ENCODE results near the gene NHERF1. TPM values are rescaled to one million over a fixed set of nuclear protein-coding genes. Genes with fewer than 3 reads are reported as not detected.

The NHERF1 gene
- total and polyA plus RNA-seq, 2 of the 13 experiments (the other 11 are each of a cell fraction or from before 2014, with no cell fraction given) = 169 to 269 TPM

DNA sequence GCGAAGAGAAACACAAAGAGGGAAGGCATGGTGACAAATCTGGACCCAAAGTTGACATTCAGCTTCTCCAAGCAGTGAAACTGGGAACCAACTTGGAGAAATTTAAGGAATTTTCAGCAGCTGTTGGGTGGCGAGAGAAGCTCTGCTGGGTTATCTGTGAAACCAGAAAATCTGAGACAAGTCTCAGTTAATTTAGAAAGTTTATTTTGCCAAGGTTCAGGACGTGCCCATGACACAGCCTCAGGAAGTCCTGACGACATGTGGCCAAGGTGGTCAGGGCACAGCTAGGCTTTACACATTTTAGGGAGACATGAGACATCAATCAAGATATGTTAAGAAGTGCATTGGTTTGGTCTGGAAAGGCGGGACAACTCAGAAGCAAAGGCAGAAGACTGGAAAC is 24.5 kb upstream of the NHERF1 start:
- H3K9me3 ChIP-seq (ENCODE audit: low read length) = peaks cover 8% of the 10 kb centered on the region; the same call in 1 of the 2 replicates
- H3K27me3 ChIP-seq (ENCODE audit: control insufficient read depth in 1 of 2, insufficient read depth in 2 of 2, low read length in 2 of 2) = peaks cover 2 to 4% of the 10 kb centered on the region in 2 experiments; a peak in 2 of 5 replicates
- WGBS (ENCODE audit: low lambda C conversion rate) = 44% methylated on average over 5 of the region's 5 CpGs
- BruUV-seq (replicated peaks) = no TSS peak
- no peaks in the 10 kb centered on the region for H3K36me3 ChIP-seq (replicated peaks in 1 of 2; ENCODE audit: control insufficient read depth in 1 of 2, insufficient read depth in 2 of 2, low read length in 2 of 2)
- ATAC-seq = no peak
- no peaks in the 10 kb centered on the region for H3K4me1 ChIP-seq (ENCODE audit: insufficient read depth, low read length)
- no peak overlapping the region for H3K27ac ChIP-seq (ENCODE audit: extremely low read length, insufficient read depth, low read length)
- POLR2A ChIA-PET = no interaction called here
- in situ Hi-C loops (cut with HindIII; ENCODE audit: extremely low pct_ligation_motif_present, low pct_unique_long_range_greater_than_20kb) (no loop called here), intact Hi-C loops (cut with micrococcal nuclease; ENCODE audit: unreplicated experiment) (no loop called here)
- no peaks in the 10 kb centered on the region for H4K20me1 ChIP-seq (ENCODE audit: insufficient read depth, low read length)
- no peak for DNase-seq (ENCODE audit: low spot score)
- H3K79me2 ChIP-seq (ENCODE audit: insufficient read depth, low read length) = no peaks in the 10 kb centered on the region
- CTCF ChIA-PET (ENCODE audit: low intra/inter-chr PET ratio, low total read pairs) = no interaction called here
- no peak overlapping the region for H3K9ac ChIP-seq (ENCODE audit: insufficient read depth, low read depth, low read length)
- H2AFZ ChIP-seq (ENCODE audit: low read length) = no peak overlapping the region
- FAIRE-seq = no peak
- H3K4me2 ChIP-seq (ENCODE audit: low read depth, low read length) = no peak overlapping the region
- TF ChIP-seq ZC3H4 (CRISPR knock-in tag; IDR thresholded peaks at IDR 0.05; ENCODE audit: borderline replicate concordance) (no peak), SATB2 (CRISPR knock-in tag; IDR thresholded peaks at IDR 0.05) (no peak), SP1 (IDR thresholded peaks at IDR 0.05) (no peak), SP1 (CRISPR knock-in tag; IDR thresholded peaks at IDR 0.05) (no peak), ZNF772 (CRISPR knock-in tag; IDR thresholded peaks at IDR 0.05) (no peak)
- TF ChIP-seq, protein P1, sequence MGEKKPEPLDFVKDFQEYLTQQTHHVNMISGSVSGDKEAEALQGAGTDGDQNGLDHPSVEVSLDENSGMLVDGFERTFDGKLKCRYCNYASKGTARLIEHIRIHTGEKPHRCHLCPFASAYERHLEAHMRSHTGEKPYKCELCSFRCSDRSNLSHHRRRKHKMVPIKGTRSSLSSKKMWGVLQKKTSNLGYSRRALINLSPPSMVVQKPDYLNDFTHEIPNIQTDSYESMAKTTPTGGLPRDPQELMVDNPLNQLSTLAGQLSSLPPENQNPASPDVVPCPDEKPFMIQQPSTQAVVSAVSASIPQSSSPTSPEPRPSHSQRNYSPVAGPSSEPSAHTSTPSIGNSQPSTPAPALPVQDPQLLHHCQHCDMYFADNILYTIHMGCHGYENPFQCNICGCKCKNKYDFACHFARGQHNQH (CRISPR knock-in tag; IDR thresholded peaks at IDR 0.05) = no peak
- TF ChIP-seq, protein P2, sequence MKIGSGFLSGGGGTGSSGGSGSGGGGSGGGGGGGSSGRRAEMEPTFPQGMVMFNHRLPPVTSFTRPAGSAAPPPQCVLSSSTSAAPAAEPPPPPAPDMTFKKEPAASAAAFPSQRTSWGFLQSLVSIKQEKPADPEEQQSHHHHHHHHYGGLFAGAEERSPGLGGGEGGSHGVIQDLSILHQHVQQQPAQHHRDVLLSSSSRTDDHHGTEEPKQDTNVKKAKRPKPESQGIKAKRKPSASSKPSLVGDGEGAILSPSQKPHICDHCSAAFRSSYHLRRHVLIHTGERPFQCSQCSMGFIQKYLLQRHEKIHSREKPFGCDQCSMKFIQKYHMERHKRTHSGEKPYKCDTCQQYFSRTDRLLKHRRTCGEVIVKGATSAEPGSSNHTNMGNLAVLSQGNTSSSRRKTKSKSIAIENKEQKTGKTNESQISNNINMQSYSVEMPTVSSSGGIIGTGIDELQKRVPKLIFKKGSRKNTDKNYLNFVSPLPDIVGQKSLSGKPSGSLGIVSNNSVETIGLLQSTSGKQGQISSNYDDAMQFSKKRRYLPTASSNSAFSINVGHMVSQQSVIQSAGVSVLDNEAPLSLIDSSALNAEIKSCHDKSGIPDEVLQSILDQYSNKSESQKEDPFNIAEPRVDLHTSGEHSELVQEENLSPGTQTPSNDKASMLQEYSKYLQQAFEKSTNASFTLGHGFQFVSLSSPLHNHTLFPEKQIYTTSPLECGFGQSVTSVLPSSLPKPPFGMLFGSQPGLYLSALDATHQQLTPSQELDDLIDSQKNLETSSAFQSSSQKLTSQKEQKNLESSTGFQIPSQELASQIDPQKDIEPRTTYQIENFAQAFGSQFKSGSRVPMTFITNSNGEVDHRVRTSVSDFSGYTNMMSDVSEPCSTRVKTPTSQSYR (CRISPR knock-in tag; IDR thresholded peaks at IDR 0.05; ENCODE audit: borderline replicate concordance) = no peak
- H3K4me3 ChIP-seq (replicated peaks in 1 of 3; ENCODE audit: insufficient read depth in 1 of 3, low read depth in 2 of 3, low read length in 3 of 3) = no peak overlapping the region
